Caco-2 (cell line): ENCODE results near the gene LDLRAD3. TPM values are rescaled to one million over a fixed set of nuclear protein-coding genes. Genes with fewer than 3 reads are reported as not detected.

Source experiments
- BruUV-seq: library from RNA; stranded (reverse); fragments of 400-500 nt; replicated peaks from 2 replicates; lab custom pipeline; 2021; lab: Mats Ljungman, UMichigan
- CTCF ChIA-PET: fragments of 300-600 bp; sonication (Branson Sonifier 250); formaldehyde crosslinking; loops from one replicate; lab custom pipeline; 2022; ENCODE audit warnings: antibody characterized with exemption; lab: Charles Lee
- POLR2A ChIA-PET: fragments of 300-600 bp; sonication (Branson Sonifier 250); formaldehyde crosslinking; loops from one replicate; lab custom pipeline; 2022; ENCODE audit warnings: antibody characterized with exemption; lab: Charles Lee
- DNase-seq, 2 experiments: peaks; one replicate each; pipeline versions ENCODE4 v3.0.0 to v3.0.0-alpha.2; 2020 to 2022
- H3K27me3 ChIP-seq: replicated peaks from 2 replicates; pipeline ENCODE4 v1.6.0; 2011; ENCODE audit warnings: low read length; ENCODE audit not compliant: control insufficient read depth, insufficient read depth
- H3K36me3 ChIP-seq: 2 replicates; pipeline ENCODE4 v1.5.1; 2011; ENCODE audit warnings: low read length; ENCODE audit not compliant: control insufficient read depth, insufficient read depth
- H3K4me1 ChIP-seq: fragments of 250-450 bp; sonication (Bioruptor Pico); 2 replicates; pipeline ENCODE4 v1.5.1; 2020; ENCODE audit warnings: mild to moderate bottlenecking
- H3K4me3 ChIP-seq: 2 replicates; pipeline ENCODE4 v1.5.1; 2011; ENCODE audit warnings: low read depth, mild to moderate bottlenecking, control low read depth, low read length
- H3K9me3 ChIP-seq: fragments of 250-450 bp; sonication (Bioruptor Pico); 2 replicates; pipeline ENCODE4 v1.5.1; 2020; ENCODE audit warnings: mild to moderate bottlenecking, moderate library complexity
- H3K27ac Mint-ChIP-seq: one replicate; pipeline ENCODE4 v1.8.0; 2022; ENCODE audit warnings: mixed read lengths; ENCODE audit not compliant: unreplicated experiment
- H3K27me3 Mint-ChIP-seq: one replicate; pipeline ENCODE4 v1.8.0; 2022; ENCODE audit warnings: mixed read lengths; ENCODE audit not compliant: insufficient read depth, unreplicated experiment
- H3K36me3 Mint-ChIP-seq: one replicate; pipeline ENCODE4 v1.8.0; 2022; ENCODE audit warnings: mild to moderate bottlenecking, mixed read lengths; ENCODE audit not compliant: insufficient read depth, unreplicated experiment
- H3K4me1 Mint-ChIP-seq: one replicate; pipeline ENCODE4 v1.8.0; 2022; ENCODE audit warnings: low read depth, mixed read lengths; ENCODE audit not compliant: unreplicated experiment
- H3K4me3 Mint-ChIP-seq: one replicate; pipeline ENCODE4 v1.8.0; 2022; ENCODE audit warnings: mild to moderate bottlenecking, moderate library complexity, mixed read lengths; ENCODE audit not compliant: unreplicated experiment
- H3K9me3 Mint-ChIP-seq: one replicate; pipeline ENCODE4 v1.8.0; 2022; ENCODE audit warnings: mixed read lengths; ENCODE audit not compliant: unreplicated experiment
- intact Hi-C: fragments of 100-400 bp; cut with micrococcal nuclease; formaldehyde crosslinking; loops from one replicate; pipeline ENCODE4 v1.10.0; 2022; ENCODE audit not compliant: unreplicated experiment
- microRNA-seq: library from miRNA; unstranded; fragments of <30 nt; microRNA quantifications from one replicate; pipeline ENCODE4 v1.2.0, GENCODE V29; 2022
- total RNA-seq: library from RNA; stranded (reverse); gene quantifications from 2 replicates; pipeline ENCODE4 v1.2.3, GENCODE V29; 2022
- TF ChIP-seq, protein P1 (sequence below), 2 experiments: fragments of 200-600 bp in 1 of 2; IDR thresholded peaks; 1 replicate in 1 of 2; 2 replicates in 1 of 2; pipeline versions ENCODE4 v1.5.1 to v1.8.0; 2011 to 2022; ENCODE audit warnings: antibody characterized with exemption in 1 of 2, control low read depth in 1 of 2, inconsistent platforms in 1 of 2, low read depth in 1 of 2, low read length in 1 of 2, mild to moderate bottlenecking in 1 of 2, moderate library complexity in 1 of 2; ENCODE audit not compliant: insufficient read depth in 1 of 2, severe bottlenecking in 1 of 2, unreplicated experiment in 1 of 2

Gene LDLRAD3
- total RNA-seq, 1 experiment from 2014 or later, result 9.9 TPM

DNA sequence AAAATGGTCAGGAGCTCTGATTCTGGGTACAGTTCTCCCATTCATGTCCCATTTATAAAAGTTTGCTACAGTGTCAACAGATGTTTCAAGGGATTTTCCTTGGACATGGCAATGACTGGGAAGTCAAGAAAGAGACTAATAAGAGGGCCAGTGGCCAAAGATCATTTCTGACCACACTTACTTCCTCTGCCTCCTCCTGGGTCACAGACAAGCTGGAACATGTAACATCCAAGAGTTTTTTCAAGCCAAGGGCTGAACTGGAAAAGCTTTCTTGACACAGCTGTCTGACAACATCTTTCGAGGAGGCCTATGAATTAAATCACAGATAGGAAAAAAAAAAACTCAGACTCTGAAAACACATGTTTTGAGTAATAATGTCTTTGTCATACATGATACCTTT lies 336.7 kb downstream of the LDLRAD3 start:
- no peak overlapping the region for H3K4me3 Mint-ChIP-seq
- intact Hi-C loops, result no loop called here
- H3K36me3 ChIP-seq, result no peaks in the 10 kb centered on the region
- no peaks in the 10 kb centered on the region for H3K9me3 Mint-ChIP-seq
- POLR2A ChIA-PET, result no interaction called here
- BruUV-seq, result no TSS peak
- H3K4me3 ChIP-seq, result no peak overlapping the region
- H3K36me3 Mint-ChIP-seq, result no peaks in the 10 kb centered on the region
- H3K9me3 ChIP-seq, result no peaks in the 10 kb centered on the region
- H3K27me3 Mint-ChIP-seq, result no peaks in the 10 kb centered on the region
- no peak for DNase-seq
- TF ChIP-seq, protein P1, sequence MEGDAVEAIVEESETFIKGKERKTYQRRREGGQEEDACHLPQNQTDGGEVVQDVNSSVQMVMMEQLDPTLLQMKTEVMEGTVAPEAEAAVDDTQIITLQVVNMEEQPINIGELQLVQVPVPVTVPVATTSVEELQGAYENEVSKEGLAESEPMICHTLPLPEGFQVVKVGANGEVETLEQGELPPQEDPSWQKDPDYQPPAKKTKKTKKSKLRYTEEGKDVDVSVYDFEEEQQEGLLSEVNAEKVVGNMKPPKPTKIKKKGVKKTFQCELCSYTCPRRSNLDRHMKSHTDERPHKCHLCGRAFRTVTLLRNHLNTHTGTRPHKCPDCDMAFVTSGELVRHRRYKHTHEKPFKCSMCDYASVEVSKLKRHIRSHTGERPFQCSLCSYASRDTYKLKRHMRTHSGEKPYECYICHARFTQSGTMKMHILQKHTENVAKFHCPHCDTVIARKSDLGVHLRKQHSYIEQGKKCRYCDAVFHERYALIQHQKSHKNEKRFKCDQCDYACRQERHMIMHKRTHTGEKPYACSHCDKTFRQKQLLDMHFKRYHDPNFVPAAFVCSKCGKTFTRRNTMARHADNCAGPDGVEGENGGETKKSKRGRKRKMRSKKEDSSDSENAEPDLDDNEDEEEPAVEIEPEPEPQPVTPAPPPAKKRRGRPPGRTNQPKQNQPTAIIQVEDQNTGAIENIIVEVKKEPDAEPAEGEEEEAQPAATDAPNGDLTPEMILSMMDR (IDR thresholded peaks at IDR 0.05; ENCODE audit: insufficient read depth in 1 of 2, low read depth in 1 of 2, low read length in 1 of 2, severe bottlenecking in 1 of 2, unreplicated experiment in 1 of 2), result no peak
- no peaks in the 10 kb centered on the region for H3K4me1 ChIP-seq
- CTCF ChIA-PET, result no interaction called here
- no peaks in the 10 kb centered on the region for H3K27me3 ChIP-seq
- H3K4me1 Mint-ChIP-seq, result peaks cover 6% of the 10 kb centered on the region
- no peak overlapping the region for H3K27ac Mint-ChIP-seq

Small RNAs within 50 kb of the gene (microRNA-seq; reads per million reads assigned to microRNA genes)
- not detected for gene MIR3973
